ENCODE data around the gene RRP15.

- TF ChIP-seq CTCF (IDR thresholded peaks at IDR 0.05), result no peak
- TF ChIP-seq POLR2A (IDR thresholded peaks at IDR 0.05), result no peak
- no peak for TF ChIP-seq POLR2AphosphoS5 (IDR thresholded peaks at IDR 0.05; ENCODE audit: insufficient read depth in 1 of 2, low read depth in 1 of 2)
Observed at GRCh38 chr1:218322762-218323161, 37.7 kb downstream of the RRP15 start.

All from vagina (tissue), 2 donors.